OCI-LY1 (cell line): ENCODE data around the gene WNT7B.

Experiments used
- CTCF ChIP-seq: fragments of 200-600 bp; sonication (generic), shearing (Covaris generic); IDR thresholded peaks from 2 replicates; pipeline ENCODE4 v1.5.1; 2017; ENCODE audit warnings: mild to moderate bottlenecking, antibody characterized with exemption, low read length, moderate library complexity, mixed read lengths
- EZH2 ChIP-seq: fragments of 200-600 bp; sonication (generic), shearing (Covaris generic); IDR thresholded peaks from 2 replicates; pipeline ENCODE4 v1.8.0; 2017; ENCODE audit warnings: borderline replicate concordance, mixed run types, mild to moderate bottlenecking, antibody characterized with exemption, low read length, moderate library complexity, mixed read lengths

- TF ChIP-seq CTCF (no peak), EZH2 (no peak)
These were observed 27.6 kb downstream of the WNT7B start for GRCh38 chr22:45949258-45949870.
